B cell (primary cell): ENCODE measurements around the gene RSU1. TPM values are rescaled to one million over a fixed set of nuclear protein-coding genes. Genes with fewer than 3 reads are reported as not detected.

Experiments
- ATAC-seq: fragments of 200-7000 bp; cut with Tn5 transposase; one replicate; pipeline ENCODE4 v1.10.0; 2021; ENCODE audit warnings: low read depth, mild to moderate bottlenecking, moderate number of reproducible peaks, moderate library complexity
- CTCF ChIA-PET: fragments of 350-600 bp; sonication (Branson Sonifier 250); formaldehyde crosslinking; loops from one replicate; lab custom pipeline; 2021; ENCODE audit warnings: antibody characterized with exemption, inconsistent platforms; lab: Charles Lee
- POLR2A ChIA-PET: fragments of 350-600 bp; sonication (Branson Sonifier 250); formaldehyde crosslinking; loops from one replicate; lab custom pipeline; 2021; ENCODE audit warnings: antibody characterized with exemption; lab: Charles Lee
- DNase-seq: peaks from one replicate; pipeline ENCODE4 v3.0.0; 2013
- H2AFZ ChIP-seq: 2 replicates; pipeline ENCODE4 v1.6.1; 2012; ENCODE audit warnings: mild to moderate bottlenecking, low read depth, low read length; ENCODE audit not compliant: insufficient read depth, poor library complexity, severe bottlenecking
- H3K27ac ChIP-seq, 2 donors: 1 replicate in 1 of 2; 2 replicates in 1 of 2; pipeline ENCODE4 v1.5.1; 2012 to 2013; ENCODE audit warnings: low read length in 2 of 2, mild to moderate bottlenecking in 2 of 2, moderate library complexity in 1 of 2
- H3K27me3 ChIP-seq, 4 experiments: fragments of 200-600 bp in 1 of 4; sonication (generic) in 1 of 4; replicated peaks in 1 of 4; 1 replicate in 2 of 4; 2 replicates in 2 of 4; pipeline versions ENCODE4 v1.6.1 to v1.7.0; 2013 to 2016; ENCODE audit warnings: low read length in 3 of 4, mild to moderate bottlenecking in 2 of 4, mixed read lengths in 1 of 4, moderate library complexity in 1 of 4; ENCODE audit not compliant: insufficient read depth in 4 of 4, control insufficient read depth in 3 of 4; ENCODE audit errors: control extremely low read depth in 1 of 4
- H3K36me3 ChIP-seq, 2 experiments: replicated peaks in 1 of 2; 1 replicate in 1 of 2; 2 replicates in 1 of 2; pipeline versions ENCODE4 v1.6.1 to v1.7.1; 2013; ENCODE audit warnings: low read length in 1 of 2; ENCODE audit not compliant: insufficient read depth in 2 of 2, control insufficient read depth in 1 of 2; ENCODE audit errors: control extremely low read depth in 1 of 2, extremely low read depth in 1 of 2
- H3K4me1 ChIP-seq, 2 donors: fragments of 200-600 bp in 1 of 2; sonication (generic) in 1 of 2; 1 replicate in 1 of 2; 2 replicates in 1 of 2; pipeline versions ENCODE4 v1.5.1 to v1.6.1; 2013 to 2017; ENCODE audit warnings: low read length in 2 of 2; ENCODE audit not compliant: control insufficient read depth in 2 of 2, insufficient read depth in 2 of 2
- H3K4me2 ChIP-seq: replicated peaks from 2 replicates; pipeline ENCODE3; 2012; ENCODE audit warnings: mild to moderate bottlenecking, low read depth, low read length; ENCODE audit not compliant: poor library complexity, severe bottlenecking
- H3K4me3 ChIP-seq, 5 experiments: fragments of 200-600 bp in 1 of 5; sonication (generic) in 1 of 5; 1 replicate in 3 of 5; 2 replicates in 2 of 5; pipeline versions ENCODE4 v1.5.1 to v1.7.0; 2011 to 2016; ENCODE audit warnings: low read length in 4 of 5, mild to moderate bottlenecking in 4 of 5, low read depth in 2 of 5, control low read depth in 1 of 5, moderate library complexity in 1 of 5; ENCODE audit not compliant: insufficient read depth in 1 of 5; ENCODE audit errors: control extremely low read depth in 1 of 5, extremely low read depth in 1 of 5
- H3K79me2 ChIP-seq: fragments of 200-600 bp; sonication (generic); one replicate; pipeline ENCODE4 v1.6.0; 2016; ENCODE audit warnings: low read length; ENCODE audit not compliant: control insufficient read depth, insufficient read depth
- H3K9ac ChIP-seq: fragments of 200-600 bp; sonication (generic); 2 replicates; pipeline ENCODE4 v1.6.1; 2017; ENCODE audit warnings: mild to moderate bottlenecking, low read length, moderate library complexity
- H3K9me3 ChIP-seq, 3 donors: one replicate each; pipeline versions ENCODE4 v1.6.1 to v1.7.1; 2013; ENCODE audit warnings: low read length in 2 of 3; ENCODE audit not compliant: control insufficient read depth in 2 of 3, insufficient read depth in 1 of 3; ENCODE audit errors: control extremely low read depth in 1 of 3
- H4K20me1 ChIP-seq: 2 replicates; pipeline ENCODE4 v1.6.0; 2012; ENCODE audit warnings: mild to moderate bottlenecking, low read length; ENCODE audit not compliant: insufficient read depth, control insufficient read depth, poor library complexity, severe bottlenecking
- H3K27ac Mint-ChIP-seq: one replicate; pipeline ENCODE4 v1.8.0; 2021; ENCODE audit warnings: mixed read lengths
- H3K27me3 Mint-ChIP-seq: one replicate; pipeline ENCODE4 v1.8.0; 2021; ENCODE audit warnings: mixed read lengths
- H3K4me1 Mint-ChIP-seq: one replicate; pipeline ENCODE4 v1.8.0; 2021; ENCODE audit warnings: mixed read lengths
- H3K4me3 Mint-ChIP-seq: one replicate; pipeline ENCODE4 v1.8.0; 2021; ENCODE audit warnings: mixed read lengths
- H3K9me3 Mint-ChIP-seq: one replicate; pipeline ENCODE4 v1.8.0; 2022; ENCODE audit warnings: mixed read lengths; ENCODE audit not compliant: insufficient read depth
- EZH2 ChIP-seq: IDR thresholded peaks from 2 replicates; pipeline ENCODE4 v1.6.1; 2012; ENCODE audit warnings: borderline replicate concordance, low read depth, mild to moderate bottlenecking, moderate library complexity, low read length; ENCODE audit not compliant: insufficient read depth, poor library complexity, severe bottlenecking
- WGBS: methylation state at CpG from one replicate; pipeline ENCODE4 v1.1.5; 2013; ENCODE audit warnings: missing lambda C conversion rate; ENCODE audit not compliant: insufficient coverage; 5-methylcytosine and 5-hydroxymethylcytosine counted together
- intact Hi-C: fragments of 100-400 bp; cut with micrococcal nuclease; formaldehyde crosslinking; loops from one replicate; pipeline ENCODE4 v1.10.0; 2022
- polyA plus RNA-seq: library from polyadenylated mRNA; depleted of rRNA; stranded (reverse); fragments of >200 nt; gene quantifications from 2 replicates; pipeline ENCODE4 v1.2.3, GENCODE V29; 2012
- total RNA-seq, 2 donors: library from RNA; stranded (reverse); fragments of 120-200 nt in 1 of 2; gene quantifications; 1 replicate in 1 of 2; 2 replicates in 1 of 2; pipeline versions ENCODE4 v1.2.3 to v1.2.4, GENCODE V29; 2013 to 2022
- TF ChIP-seq, protein P1 (sequence below): fragments of 200-600 bp; IDR thresholded peaks from one replicate; pipeline ENCODE4 v1.8.0; 2022; ENCODE audit warnings: antibody characterized with exemption, mild to moderate bottlenecking

The RSU1 gene
- total and polyA plus RNA-seq, 2 donors (not counting 1 experiment from before 2014, with no cell fraction given): 33.4 to 41.1 TPM

DNA sequence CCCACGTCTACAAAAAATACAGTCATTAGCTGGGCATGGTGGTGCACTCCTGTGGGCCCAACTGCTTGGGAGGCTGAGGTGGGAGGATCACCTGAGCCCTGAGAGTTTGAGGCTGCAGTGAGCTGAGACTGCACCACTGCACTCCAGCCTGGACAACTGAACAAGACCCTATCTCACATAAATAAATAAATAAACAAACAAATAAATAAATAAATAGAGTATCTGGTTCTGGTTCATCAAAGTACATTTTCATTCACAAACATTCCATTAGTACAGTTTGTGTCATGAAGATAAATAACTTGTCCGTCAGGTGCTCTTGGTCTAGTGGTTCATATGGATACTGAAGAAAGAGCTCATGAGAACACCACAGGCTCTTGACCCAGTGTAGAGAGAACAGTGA is 96.4 kb downstream of the RSU1 start:
- CTCF ChIA-PET: no interaction called here
- no peak for DNase-seq

DNA sequence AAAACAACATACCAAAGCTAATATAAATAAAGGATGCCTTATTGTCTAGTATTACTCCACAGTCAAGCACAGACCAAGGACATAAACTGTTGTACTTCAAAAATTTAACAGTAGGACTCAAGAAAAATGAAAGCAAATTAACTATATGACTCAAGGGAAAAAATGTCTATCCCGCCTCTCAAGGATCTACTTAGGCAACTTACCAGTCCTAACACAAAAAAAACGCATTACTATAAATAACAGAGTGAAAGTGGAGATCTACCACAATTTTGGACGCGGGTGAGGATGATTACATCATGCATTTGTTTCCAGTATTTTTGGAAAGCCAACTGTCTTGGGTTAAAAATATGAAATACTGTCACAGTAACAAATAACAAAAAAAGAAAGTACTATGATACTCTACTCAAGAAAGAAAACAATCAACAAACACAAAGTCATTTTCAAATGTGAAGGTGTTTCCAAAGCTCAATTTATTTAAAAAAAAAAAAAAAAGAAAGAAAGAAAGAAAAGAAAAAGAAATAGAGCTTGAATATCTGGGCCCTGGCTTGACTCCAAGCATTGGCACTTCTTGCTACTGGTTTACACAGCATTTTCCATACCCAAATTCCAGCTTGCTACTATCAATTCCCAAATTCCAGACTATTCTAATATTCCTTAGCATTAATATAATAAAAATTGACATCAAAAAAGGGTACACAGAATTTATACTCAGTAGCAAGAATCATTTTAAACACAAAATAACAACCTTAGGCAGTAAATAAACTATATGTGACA is 99.4 kb downstream of the RSU1 start:
- Mint-ChIP-seq H3K9me3 (peaks cover 9% of the 10 kb centered on the region), H3K27me3 (no peaks in the 10 kb centered on the region), H3K4me1 (no peaks in the 10 kb centered on the region), H3K4me3 (no peak overlapping the region), H3K27ac (no peak overlapping the region)
- Histone ChIP-seq H3K36me3 (peaks cover 1 to 7% of the 10 kb centered on the region in 2 experiments), H3K4me1 (no peaks in the 10 kb centered on the region), H3K9me3 (peaks cover 0 to 16% (median 16%) of the 10 kb centered on the region in 3 donors), H3K9ac (no peak overlapping the region), H3K4me2 (no peak overlapping the region), H4K20me1 (no peaks in the 10 kb centered on the region), H3K27ac (no peak overlapping the region), H3K4me3 (no peak overlapping the region), H3K79me2 (no peaks in the 10 kb centered on the region), H3K27me3 (no peaks in the 10 kb centered on the region), H2AFZ (no peak overlapping the region)
- ATAC-seq: no peak
- DNase-seq: no peak
- intact Hi-C loops: no loop called here
- no peak for TF ChIP-seq EZH2
- TF ChIP-seq, protein P1, sequence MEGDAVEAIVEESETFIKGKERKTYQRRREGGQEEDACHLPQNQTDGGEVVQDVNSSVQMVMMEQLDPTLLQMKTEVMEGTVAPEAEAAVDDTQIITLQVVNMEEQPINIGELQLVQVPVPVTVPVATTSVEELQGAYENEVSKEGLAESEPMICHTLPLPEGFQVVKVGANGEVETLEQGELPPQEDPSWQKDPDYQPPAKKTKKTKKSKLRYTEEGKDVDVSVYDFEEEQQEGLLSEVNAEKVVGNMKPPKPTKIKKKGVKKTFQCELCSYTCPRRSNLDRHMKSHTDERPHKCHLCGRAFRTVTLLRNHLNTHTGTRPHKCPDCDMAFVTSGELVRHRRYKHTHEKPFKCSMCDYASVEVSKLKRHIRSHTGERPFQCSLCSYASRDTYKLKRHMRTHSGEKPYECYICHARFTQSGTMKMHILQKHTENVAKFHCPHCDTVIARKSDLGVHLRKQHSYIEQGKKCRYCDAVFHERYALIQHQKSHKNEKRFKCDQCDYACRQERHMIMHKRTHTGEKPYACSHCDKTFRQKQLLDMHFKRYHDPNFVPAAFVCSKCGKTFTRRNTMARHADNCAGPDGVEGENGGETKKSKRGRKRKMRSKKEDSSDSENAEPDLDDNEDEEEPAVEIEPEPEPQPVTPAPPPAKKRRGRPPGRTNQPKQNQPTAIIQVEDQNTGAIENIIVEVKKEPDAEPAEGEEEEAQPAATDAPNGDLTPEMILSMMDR: no peak
- ChIA-PET POLR2A (no interaction called here), CTCF (no interaction called here)
- 100% methylated on average over 1 of the region's 4 CpGs for WGBS

More for the DNA sequence above, 96.4 kb downstream of the RSU1 start:
- no peaks in the 10 kb centered on the region for H3K4me1 Mint-ChIP-seq
- H3K79me2 ChIP-seq: no peaks in the 10 kb centered on the region
- no peaks in the 10 kb centered on the region for H3K27me3 ChIP-seq
- no peak for ATAC-seq
- H3K9me3 ChIP-seq: no peaks in the 10 kb centered on the region
- 100% methylated on average over 1 of the region's 2 CpGs for WGBS
- peaks cover 1 to 12% of the 10 kb centered on the region in 2 experiments for H3K36me3 ChIP-seq
- H3K4me3 Mint-ChIP-seq: no peak overlapping the region
- H3K9ac ChIP-seq: no peak overlapping the region
- no peaks in the 10 kb centered on the region for H3K4me1 ChIP-seq
- no peaks in the 10 kb centered on the region for H3K9me3 Mint-ChIP-seq
- intact Hi-C loops: no loop called here
- no peaks in the 10 kb centered on the region for H3K27me3 Mint-ChIP-seq
- H3K4me3 ChIP-seq: no peak overlapping the region
- H3K27ac ChIP-seq: no peak overlapping the region
- H2AFZ ChIP-seq: no peak overlapping the region
- POLR2A ChIA-PET: no interaction called here
- H4K20me1 ChIP-seq: no peaks in the 10 kb centered on the region
- no peak for TF ChIP-seq EZH2
- TF ChIP-seq, protein P1: no peak
- no peak overlapping the region for H3K4me2 ChIP-seq
- no peak overlapping the region for H3K27ac Mint-ChIP-seq
